IMR-90 (cell line): ENCODE results near the gene MEIS1. TPM values are rescaled to one million over a fixed set of nuclear protein-coding genes. Genes with fewer than 3 reads are reported as not detected.

Source experiments
- ATAC-seq: fragments of 200-7000 bp; cut with Tn5 transposase; 2 replicates; pipeline ENCODE4 v1.9.1; 2020; ENCODE audit warnings: low read depth, mild to moderate bottlenecking, moderate library complexity
- BruUV-seq: library from RNA; stranded (reverse); fragments of 400-500 nt; replicated peaks from 2 replicates; lab custom pipeline; 2021; lab: Mats Ljungman, UMichigan
- CTCF ChIA-PET: fragments of 300-600 bp; formaldehyde crosslinking; extraction: SDS; loops from one replicate; lab custom pipeline; 2021; ENCODE audit warnings: antibody characterized with exemption; lab: Yijun Ruan, JAX
- POLR2A ChIA-PET: fragments of 300-600 bp; sonication (Branson Sonifier 250); formaldehyde crosslinking; loops from one replicate; lab custom pipeline; 2022; ENCODE audit warnings: antibody characterized with exemption; ENCODE audit not compliant: unreplicated experiment; lab: Charles Lee
- DNase-seq: peaks from one replicate; pipeline ENCODE4 v3.0.0; 2013
- H2AFZ ChIP-seq: replicated peaks from 2 replicates; pipeline ENCODE3; 2013; ENCODE audit warnings: low read length, mild to moderate bottlenecking; ENCODE audit not compliant: poor library complexity
- H2AK5ac ChIP-seq: 2 replicates; pipeline ENCODE4 v1.6.1; 2013; ENCODE audit warnings: low read depth, low read length, inconsistent platforms
- H2AK9ac ChIP-seq: replicated peaks from 2 replicates; pipeline ENCODE3; 2013; ENCODE audit warnings: mild to moderate bottlenecking, low read depth, low read length, moderate library complexity; ENCODE audit not compliant: poor library complexity
- H2BK120ac ChIP-seq: 2 replicates; pipeline ENCODE4 v1.6.1; 2013; ENCODE audit warnings: low read depth, low read length, inconsistent platforms
- H2BK15ac ChIP-seq: 3 replicates; pipeline ENCODE4 v1.6.1; 2013; ENCODE audit warnings: low read depth, low read length, inconsistent platforms
- H2BK20ac ChIP-seq: 2 replicates; pipeline ENCODE4 v1.6.1; 2013; ENCODE audit warnings: low read depth, mild to moderate bottlenecking, inconsistent platforms, low read length, moderate library complexity
- H2BK5ac ChIP-seq: 2 replicates; pipeline ENCODE4 v1.6.1; 2013; ENCODE audit warnings: mild to moderate bottlenecking, low read depth, low read length, inconsistent platforms; ENCODE audit not compliant: poor library complexity, severe bottlenecking
- H3K14ac ChIP-seq: replicated peaks from 2 replicates; pipeline ENCODE4 v1.6.1; 2013; ENCODE audit warnings: low read depth, low read length, inconsistent platforms
- H3K18ac ChIP-seq: 2 replicates; pipeline ENCODE4 v1.6.1; 2013; ENCODE audit warnings: low read depth, low read length, control low read depth
- H3K23ac ChIP-seq: 2 replicates; pipeline ENCODE4 v1.6.1; 2013; ENCODE audit warnings: low read depth, low read length, inconsistent platforms
- H3K27ac ChIP-seq: 2 replicates; pipeline ENCODE4 v1.5.1; 2013; ENCODE audit warnings: mild to moderate bottlenecking, control low read depth, low read length; ENCODE audit not compliant: insufficient read depth
- H3K27me3 ChIP-seq: 2 replicates; pipeline ENCODE4 v1.6.1; 2013; ENCODE audit warnings: low read length; ENCODE audit not compliant: control insufficient read depth, insufficient read depth
- H3K36me3 ChIP-seq: 2 replicates; pipeline ENCODE4 v1.6.1; 2013; ENCODE audit warnings: low read length, mixed read lengths; ENCODE audit not compliant: control insufficient read depth, insufficient read depth
- H3K4ac ChIP-seq: 2 replicates; pipeline ENCODE4 v1.6.1; 2013; ENCODE audit warnings: low read depth, low read length, inconsistent platforms
- H3K4me1 ChIP-seq: 2 replicates; pipeline ENCODE4 v1.6.1; 2013; ENCODE audit warnings: low read length, mixed read lengths; ENCODE audit not compliant: control insufficient read depth, insufficient read depth
- H3K4me2 ChIP-seq: 2 replicates; pipeline ENCODE4 v1.6.1; 2013; ENCODE audit warnings: low read depth, mild to moderate bottlenecking, control low read depth, low read length, moderate library complexity
- H3K4me3 ChIP-seq: 2 replicates; pipeline ENCODE4 v1.5.1; 2013; ENCODE audit warnings: low read depth, mild to moderate bottlenecking, control low read depth, low read length, moderate library complexity; ENCODE audit not compliant: insufficient read depth
- H3K56ac ChIP-seq: 2 replicates; pipeline ENCODE4 v1.6.1; 2013; ENCODE audit warnings: low read length, inconsistent platforms; ENCODE audit not compliant: insufficient read depth; ENCODE audit errors: extremely low read depth
- H3K79me1 ChIP-seq, 2 experiments: 2 replicates each; pipeline ENCODE4 v1.6.1; 2013; ENCODE audit warnings: low read length in 2 of 2, inconsistent platforms in 1 of 2, low read depth in 1 of 2
- H3K9ac ChIP-seq: 2 replicates; pipeline ENCODE4 v1.6.1; 2013; ENCODE audit warnings: low read depth, low read length, control low read depth
- H3K9me1 ChIP-seq: 2 replicates; pipeline ENCODE4 v1.6.1; 2013; ENCODE audit warnings: low read length, inconsistent platforms; ENCODE audit not compliant: insufficient read depth
- H3K9me3 ChIP-seq: 2 replicates; pipeline ENCODE4 v1.6.1; 2013; ENCODE audit warnings: low read length; ENCODE audit not compliant: control insufficient read depth, insufficient read depth
- H4K20me1 ChIP-seq: 2 replicates; pipeline ENCODE4 v1.6.1; 2013; ENCODE audit warnings: low read length, inconsistent platforms; ENCODE audit not compliant: insufficient read depth
- H4K5ac ChIP-seq: 2 replicates; pipeline ENCODE4 v1.6.1; 2013; ENCODE audit warnings: mild to moderate bottlenecking, low read depth, low read length, control low read depth
- H4K8ac ChIP-seq, 2 experiments: 2 replicates each; pipeline ENCODE4 v1.6.1; 2013; ENCODE audit warnings: low read depth in 2 of 2, low read length in 2 of 2, control low read depth in 1 of 2, inconsistent platforms in 1 of 2
- H4K91ac ChIP-seq: 2 replicates; pipeline ENCODE4 v1.6.1; 2013; ENCODE audit warnings: low read depth, low read length, inconsistent platforms; ENCODE audit not compliant: insufficient read depth
- BHLHE40 ChIP-seq: fragments of 150-350 bp; IDR thresholded peaks from 2 replicates; pipeline ENCODE4 v1.6.1; 2016; ENCODE audit warnings: mild to moderate bottlenecking, low read depth, low read length
- RAD21 ChIP-seq: IDR thresholded peaks from 2 replicates; pipeline ENCODE4 v1.6.1; 2012; ENCODE audit warnings: low read length, improper control_type of control experiment
- RCOR1 ChIP-seq: IDR thresholded peaks from 2 replicates; pipeline ENCODE4 v1.6.1; 2012; ENCODE audit warnings: mild to moderate bottlenecking, low read length, improper control_type of control experiment; ENCODE audit not compliant: insufficient replicate concordance
- SMC3 ChIP-seq: fragments of 150-350 bp; IDR thresholded peaks from 2 replicates; pipeline ENCODE4 v1.6.1; 2016; ENCODE audit warnings: low read depth, mild to moderate bottlenecking, antibody characterized with exemption, low read length, moderate library complexity
- WGBS, 2 experiments: methylation state at CpG; one replicate each; pipeline versions ENCODE4 v1.1.5 to v1.1.7; 2013; ENCODE audit warnings: missing lambda C conversion rate in 2 of 2; ENCODE audit not compliant: insufficient read length in 1 of 2; ENCODE audit errors: extremely low coverage in 2 of 2; 5-methylcytosine and 5-hydroxymethylcytosine counted together
- dilution Hi-C: fragments of 300-500 bp; cut with HindIII; formaldehyde crosslinking; loops from one replicate; pipeline ENCODE4 v1.14.3; 2018; ENCODE audit warnings: low sequenced_read_pairs; ENCODE audit not compliant: unreplicated experiment
- in situ Hi-C: fragments of 300-500 bp; cut with MboI; formaldehyde crosslinking; loops from 3 replicates; pipeline ENCODE4 v1.14.3; 2019; ENCODE audit warnings: low sequenced_read_pairs, inconsistent platforms, mixed read lengths
- intact Hi-C: fragments of 100-400 bp; cut with micrococcal nuclease; formaldehyde crosslinking; loops from 2 replicates; pipeline ENCODE4 v1.10.0; 2022
- polyA plus RNA-seq, 3 experiments: library from polyadenylated mRNA; depleted of rRNA; stranded (reverse); fragments of >200 nt; gene quantifications; 2 replicates each; pipeline ENCODE4 v1.2.3, GENCODE V29; 2012; ENCODE audit warnings: low replicate concordance in 1 of 3
- total RNA-seq: library from RNA; depleted of rRNA; stranded (reverse); fragments of >200 nt; gene quantifications from 2 replicates; pipeline ENCODE4 v1.2.3, GENCODE V29; 2012
- TF ChIP-seq, protein P1 (sequence below): fragments of 150-350 bp; IDR thresholded peaks from 2 replicates; pipeline ENCODE4 v1.6.1; 2016; ENCODE audit warnings: low read depth, mild to moderate bottlenecking, low read length, moderate library complexity, borderline replicate concordance
- TF ChIP-seq, protein P2 (sequence below): conservative IDR thresholded peaks from 2 replicates; pipeline ENCODE4 v1.5.1; 2012; ENCODE audit warnings: mild to moderate bottlenecking, low read depth, low read length, improper control_type of control experiment

MEIS1 gene
- total and polyA plus RNA-seq, 2 of the 4 experiments (the other 2 are of a cell fraction) = 54.4 to 157 TPM

DNA sequence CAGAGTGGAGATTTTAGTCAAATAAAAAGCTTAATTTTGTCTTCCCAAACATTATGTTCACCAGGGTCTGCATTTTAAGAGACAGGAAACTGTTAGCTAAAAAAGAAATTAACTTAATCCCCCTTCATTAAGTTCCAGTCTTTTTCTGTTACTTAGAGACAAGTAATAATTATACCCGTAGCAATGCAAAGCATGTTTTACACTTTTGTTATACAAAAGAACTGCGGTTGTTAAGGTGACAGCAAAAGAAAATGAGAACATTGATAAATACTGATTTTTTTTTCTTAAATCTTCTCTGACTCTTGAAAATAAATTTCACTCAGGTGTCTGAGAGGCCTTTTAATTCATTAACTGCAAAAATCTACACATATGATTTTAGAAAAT lies 101.4 kb downstream of the MEIS1 start:
- Histone ChIP-seq H3K4ac (no peak overlapping the region), H2AK5ac (no peak overlapping the region), H3K4me2 (no peak overlapping the region), H3K4me1 (peaks cover 25% of the 10 kb centered on the region), H2AFZ (no peak overlapping the region), H3K18ac (no peak overlapping the region), H3K79me1 (peaks cover 16 to 65% of the 10 kb centered on the region in 2 experiments), H2BK5ac (no peak overlapping the region), H4K20me1 (peaks cover 75% of the 10 kb centered on the region), H2BK120ac (no peak overlapping the region), H3K27me3 (no peaks in the 10 kb centered on the region), H3K36me3 (peaks cover 20% of the 10 kb centered on the region), H4K91ac (no peak overlapping the region), H3K56ac (no peak overlapping the region), H4K8ac (no peak overlapping the region), H3K23ac (no peak overlapping the region), H3K9me3 (no peaks in the 10 kb centered on the region), H3K9me1 (peaks cover 19% of the 10 kb centered on the region), H3K27ac (no peak overlapping the region), H3K9ac (no peak overlapping the region), H2BK20ac (no peak overlapping the region), H3K14ac (no peak overlapping the region), H4K5ac (no peak overlapping the region), H2BK15ac (no peak overlapping the region), H2AK9ac (no peak overlapping the region), H3K4me3 (no peak overlapping the region)
- ChIA-PET POLR2A (no interaction called here), CTCF (interaction anchor here (0.7 to 1.2 kb wide), 2 partner anchors 38 to 1016 kb away, joined by 3 to 4 read pairs; no protein-coding TSS in a partner anchor)
- dilution Hi-C loops (no loop called here), intact Hi-C loops (no loop called here), in situ Hi-C loops (no loop called here)
- no TSS peak for BruUV-seq
- no peak for ATAC-seq
- TF ChIP-seq BHLHE40 = no peak
- TF ChIP-seq RAD21 = no peak
- no peak for TF ChIP-seq SMC3
- TF ChIP-seq, protein P1, sequence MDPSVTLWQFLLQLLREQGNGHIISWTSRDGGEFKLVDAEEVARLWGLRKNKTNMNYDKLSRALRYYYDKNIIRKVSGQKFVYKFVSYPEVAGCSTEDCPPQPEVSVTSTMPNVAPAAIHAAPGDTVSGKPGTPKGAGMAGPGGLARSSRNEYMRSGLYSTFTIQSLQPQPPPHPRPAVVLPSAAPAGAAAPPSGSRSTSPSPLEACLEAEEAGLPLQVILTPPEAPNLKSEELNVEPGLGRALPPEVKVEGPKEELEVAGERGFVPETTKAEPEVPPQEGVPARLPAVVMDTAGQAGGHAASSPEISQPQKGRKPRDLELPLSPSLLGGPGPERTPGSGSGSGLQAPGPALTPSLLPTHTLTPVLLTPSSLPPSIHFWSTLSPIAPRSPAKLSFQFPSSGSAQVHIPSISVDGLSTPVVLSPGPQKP = no peak
- TF ChIP-seq, protein P2, sequence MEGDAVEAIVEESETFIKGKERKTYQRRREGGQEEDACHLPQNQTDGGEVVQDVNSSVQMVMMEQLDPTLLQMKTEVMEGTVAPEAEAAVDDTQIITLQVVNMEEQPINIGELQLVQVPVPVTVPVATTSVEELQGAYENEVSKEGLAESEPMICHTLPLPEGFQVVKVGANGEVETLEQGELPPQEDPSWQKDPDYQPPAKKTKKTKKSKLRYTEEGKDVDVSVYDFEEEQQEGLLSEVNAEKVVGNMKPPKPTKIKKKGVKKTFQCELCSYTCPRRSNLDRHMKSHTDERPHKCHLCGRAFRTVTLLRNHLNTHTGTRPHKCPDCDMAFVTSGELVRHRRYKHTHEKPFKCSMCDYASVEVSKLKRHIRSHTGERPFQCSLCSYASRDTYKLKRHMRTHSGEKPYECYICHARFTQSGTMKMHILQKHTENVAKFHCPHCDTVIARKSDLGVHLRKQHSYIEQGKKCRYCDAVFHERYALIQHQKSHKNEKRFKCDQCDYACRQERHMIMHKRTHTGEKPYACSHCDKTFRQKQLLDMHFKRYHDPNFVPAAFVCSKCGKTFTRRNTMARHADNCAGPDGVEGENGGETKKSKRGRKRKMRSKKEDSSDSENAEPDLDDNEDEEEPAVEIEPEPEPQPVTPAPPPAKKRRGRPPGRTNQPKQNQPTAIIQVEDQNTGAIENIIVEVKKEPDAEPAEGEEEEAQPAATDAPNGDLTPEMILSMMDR = no peak
- TF ChIP-seq RCOR1 = no peak
- no peak for DNase-seq
- no CpG with 5 or more reads among the region's 2 CpGs for WGBS, 2 experiments
